GM12892 (cell line): ENCODE results near the gene RGS14.

Experiments
- POLR2A ChIP-seq: IDR thresholded peaks from 2 replicates; pipeline ENCODE4 v1.6.1; 2011; ENCODE audit warnings: low read depth, low read length, control low read depth
- POLR2AphosphoS5 ChIP-seq: IDR thresholded peaks from 2 replicates; pipeline ENCODE4 v1.6.1; 2011; ENCODE audit warnings: low read depth, low read length, control low read depth
- TAF1 ChIP-seq: IDR thresholded peaks from 2 replicates; pipeline ENCODE4 v1.6.1; 2011; ENCODE audit warnings: low read depth, mild to moderate bottlenecking, control low read depth, low read length, borderline replicate concordance

- TF ChIP-seq POLR2AphosphoS5: 0 out of 2 replicates have a peak, but pooled peaks have one; percentile 30
- no peak; the same call in 1 of the 2 replicates for TF ChIP-seq POLR2A
- TF ChIP-seq TAF1: no peak
Measured at GRCh38 chr5:177403792-177404640, 46.3 kb downstream of the RGS14 start.
